Fibroblast of lung (primary cell): ENCODE data around the gene CDH12. TPM values are rescaled to one million over a fixed set of nuclear protein-coding genes. Genes with fewer than 3 reads are reported as not detected.

ENCODE experiments used
- DNase-seq, 2 donors: peaks; one replicate each; pipeline versions ENCODE4 v3.0.0 to v3.0.0-alpha.2; 2010; ENCODE audit warnings: low read depth in 2 of 2
- H2AFZ ChIP-seq: 2 replicates; pipeline ENCODE4 v1.5.1; 2012; ENCODE audit warnings: low read length, control low read depth, inconsistent platforms
- H3K27ac ChIP-seq: 2 replicates; pipeline ENCODE4 v1.5.1; 2011; ENCODE audit warnings: low read length, control low read depth; ENCODE audit not compliant: insufficient read depth
- H3K27me3 ChIP-seq: 2 replicates; pipeline ENCODE4 v1.5.1; 2011; ENCODE audit warnings: mild to moderate bottlenecking, low read length; ENCODE audit not compliant: control insufficient read depth, insufficient read depth
- H3K36me3 ChIP-seq: 2 replicates; pipeline ENCODE4 v1.5.1; 2011; ENCODE audit warnings: low read length; ENCODE audit not compliant: control insufficient read depth, insufficient read depth
- H3K4me1 ChIP-seq: 2 replicates; pipeline ENCODE4 v1.5.1; 2011; ENCODE audit warnings: low read length; ENCODE audit not compliant: control insufficient read depth, insufficient read depth; ENCODE audit errors: extremely low read depth
- H3K4me2 ChIP-seq: 2 replicates; pipeline ENCODE4 v1.5.1; 2011; ENCODE audit warnings: low read length, control low read depth; ENCODE audit not compliant: insufficient read depth; ENCODE audit errors: extremely low read depth
- H3K4me3 ChIP-seq, 4 experiments: fragments of 200-600 bp in 1 of 4; sonication (generic) in 1 of 4; replicated peaks in 1 of 4; 2 replicates each; pipeline ENCODE4 v1.5.1; 2011 to 2016; ENCODE audit warnings: low read length in 4 of 4, low read depth in 3 of 4, mild to moderate bottlenecking in 3 of 4, control low read depth in 2 of 4, inconsistent platforms in 1 of 4, mixed read lengths in 1 of 4; ENCODE audit not compliant: insufficient read depth in 1 of 4; ENCODE audit errors: control extremely low read depth in 1 of 4
- H3K79me2 ChIP-seq: 2 replicates; pipeline ENCODE4 v1.5.1; 2012; ENCODE audit warnings: mild to moderate bottlenecking, low read length, inconsistent platforms; ENCODE audit not compliant: control insufficient read depth, insufficient read depth
- H3K9ac ChIP-seq: 2 replicates; pipeline ENCODE4 v1.5.1; 2011; ENCODE audit warnings: mild to moderate bottlenecking, low read length, control low read depth; ENCODE audit not compliant: insufficient read depth
- H3K9me3 ChIP-seq: 2 replicates; pipeline ENCODE4 v1.5.1; 2012; ENCODE audit warnings: low read depth, low read length; ENCODE audit not compliant: control insufficient read depth, insufficient read depth
- H4K20me1 ChIP-seq: 2 replicates; pipeline ENCODE4 v1.5.1; 2011; ENCODE audit warnings: low read length; ENCODE audit not compliant: control insufficient read depth, insufficient read depth; ENCODE audit errors: extremely low read depth
- EZH2 ChIP-seq: IDR thresholded peaks from 2 replicates; pipeline ENCODE4 v1.5.1; 2012; ENCODE audit warnings: low read length, control low read depth, mild to moderate bottlenecking; ENCODE audit errors: missing control alignments
- polyA plus RNA-seq, 2 donors: library from polyadenylated mRNA; depleted of rRNA in 1 of 2; stranded (reverse) in 1 of 2; unstranded in 1 of 2; fragments of >200 nt; gene quantifications; 2 replicates each; pipeline ENCODE4 v1.2.1, GENCODE V29; 2011 to 2012; ENCODE audit warnings: missing spikeins in 1 of 2
- total RNA-seq: library from RNA; depleted of rRNA; stranded (reverse); fragments of >200 nt; gene quantifications from 2 replicates; pipeline ENCODE4 v1.2.1, GENCODE V29; 2014
- TF ChIP-seq, protein P1 (sequence below), 2 donors: IDR thresholded peaks in 1 of 2; conservative IDR thresholded peaks in 1 of 2; 1 replicate in 1 of 2; 2 replicates in 1 of 2; pipeline ENCODE4 v1.5.1; 2011 to 2012; ENCODE audit warnings: low read length in 2 of 2, control low read depth in 1 of 2, inconsistent platforms in 1 of 2, low read depth in 1 of 2, mild to moderate bottlenecking in 1 of 2

Gene CDH12
- total and polyA plus RNA-seq, 2 donors (not counting 1 experiment from before 2014, with no cell fraction given) = 0.02 TPM; not detected in 1

DNA sequence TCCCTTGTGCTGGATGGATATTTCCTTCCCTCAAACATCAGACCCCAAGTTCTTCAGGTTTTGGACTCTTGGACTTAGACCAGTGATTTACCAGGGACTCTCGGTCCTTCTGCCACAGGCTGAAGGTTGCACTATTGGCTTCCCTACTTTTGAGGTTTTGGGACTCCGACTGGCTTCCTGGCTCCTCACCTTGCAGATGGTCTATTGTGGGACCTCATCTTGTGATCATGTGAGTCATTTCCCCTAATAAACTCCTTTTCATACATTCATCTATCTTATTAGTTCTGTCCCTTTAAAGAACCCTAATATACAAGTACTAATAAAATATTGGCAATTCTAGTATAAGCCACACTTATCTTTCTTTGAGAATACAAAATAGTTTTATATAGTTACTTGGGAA is 1078.9 kb downstream of the CDH12 start:
- Histone ChIP-seq H3K4me2 (no peak overlapping the region), H3K79me2 (no peaks in the 10 kb centered on the region), H3K27me3 (no peaks in the 10 kb centered on the region), H2AFZ (no peak overlapping the region), H3K4me3 (no peak overlapping the region), H3K36me3 (no peaks in the 10 kb centered on the region), H3K9ac (no peak overlapping the region), H3K27ac (no peak overlapping the region), H3K4me1 (no peaks in the 10 kb centered on the region), H4K20me1 (no peaks in the 10 kb centered on the region), H3K9me3 (no peaks in the 10 kb centered on the region)
- TF ChIP-seq, protein P1, sequence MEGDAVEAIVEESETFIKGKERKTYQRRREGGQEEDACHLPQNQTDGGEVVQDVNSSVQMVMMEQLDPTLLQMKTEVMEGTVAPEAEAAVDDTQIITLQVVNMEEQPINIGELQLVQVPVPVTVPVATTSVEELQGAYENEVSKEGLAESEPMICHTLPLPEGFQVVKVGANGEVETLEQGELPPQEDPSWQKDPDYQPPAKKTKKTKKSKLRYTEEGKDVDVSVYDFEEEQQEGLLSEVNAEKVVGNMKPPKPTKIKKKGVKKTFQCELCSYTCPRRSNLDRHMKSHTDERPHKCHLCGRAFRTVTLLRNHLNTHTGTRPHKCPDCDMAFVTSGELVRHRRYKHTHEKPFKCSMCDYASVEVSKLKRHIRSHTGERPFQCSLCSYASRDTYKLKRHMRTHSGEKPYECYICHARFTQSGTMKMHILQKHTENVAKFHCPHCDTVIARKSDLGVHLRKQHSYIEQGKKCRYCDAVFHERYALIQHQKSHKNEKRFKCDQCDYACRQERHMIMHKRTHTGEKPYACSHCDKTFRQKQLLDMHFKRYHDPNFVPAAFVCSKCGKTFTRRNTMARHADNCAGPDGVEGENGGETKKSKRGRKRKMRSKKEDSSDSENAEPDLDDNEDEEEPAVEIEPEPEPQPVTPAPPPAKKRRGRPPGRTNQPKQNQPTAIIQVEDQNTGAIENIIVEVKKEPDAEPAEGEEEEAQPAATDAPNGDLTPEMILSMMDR (conservative IDR thresholded peaks at IDR 0.05 in 1 of 2, IDR thresholded peaks at IDR 0.05 in 1 of 2; ENCODE audit: low read depth in 1 of 2, low read length in 2 of 2) = no peak
- TF ChIP-seq EZH2 = no peak
- DNase-seq = no peak

DNA sequence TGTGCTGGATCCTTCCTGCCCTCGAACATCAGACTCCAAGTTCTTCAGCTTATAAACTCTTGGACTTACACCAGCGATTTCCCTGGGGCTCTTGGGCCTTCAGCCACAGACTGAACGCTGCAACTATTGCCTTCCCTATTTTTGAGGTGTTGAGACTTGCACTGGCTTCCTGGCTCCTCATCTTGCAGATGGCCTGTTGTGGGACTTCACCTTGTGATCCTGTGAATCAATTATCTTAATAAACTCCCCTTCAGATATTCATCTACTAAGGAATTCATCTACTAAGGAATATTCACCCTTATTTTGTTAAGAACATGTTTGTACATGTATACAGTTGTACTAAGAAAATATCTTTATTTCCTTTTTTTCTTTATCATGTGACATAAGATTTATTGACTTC is 1079.7 kb downstream of the CDH12 start:
- no peak overlapping the region for H2AFZ ChIP-seq
- no peak overlapping the region for H3K4me2 ChIP-seq
- no peaks in the 10 kb centered on the region for H3K36me3 ChIP-seq
- H3K79me2 ChIP-seq = no peaks in the 10 kb centered on the region
- DNase-seq = no peak
- H3K27ac ChIP-seq = no peak overlapping the region
- no peaks in the 10 kb centered on the region for H3K4me1 ChIP-seq
- no peaks in the 10 kb centered on the region for H4K20me1 ChIP-seq
- H3K9ac ChIP-seq = no peak overlapping the region
- H3K27me3 ChIP-seq = no peaks in the 10 kb centered on the region
- H3K9me3 ChIP-seq = no peaks in the 10 kb centered on the region
- H3K4me3 ChIP-seq = no peak overlapping the region
- TF ChIP-seq, protein P1 (conservative IDR thresholded peaks at IDR 0.05 in 1 of 2, IDR thresholded peaks at IDR 0.05 in 1 of 2; ENCODE audit: low read depth in 1 of 2, low read length in 2 of 2) = no peak
- TF ChIP-seq EZH2 = no peak

GRCh38 chr5:21765406-21765805 is 1087.7 kb downstream of the CDH12 start:
- TF ChIP-seq, protein P1 (conservative IDR thresholded peaks at IDR 0.05 in 1 of 2, IDR thresholded peaks at IDR 0.05 in 1 of 2; ENCODE audit: low read depth in 1 of 2, low read length in 2 of 2) = no peak
- no peak for TF ChIP-seq EZH2
- Histone ChIP-seq H3K9me3 (no peaks in the 10 kb centered on the region), H3K27ac (no peak overlapping the region)

More at GRCh38 chr5:21765406-21765805, 1087.7 kb downstream of the CDH12 start:
- Histone ChIP-seq H3K4me2 (no peak overlapping the region), H3K4me1 (no peaks in the 10 kb centered on the region), H3K36me3 (no peaks in the 10 kb centered on the region), H4K20me1 (no peaks in the 10 kb centered on the region), H3K27me3 (no peaks in the 10 kb centered on the region), H3K9ac (no peak overlapping the region), H2AFZ (no peak overlapping the region), H3K79me2 (no peaks in the 10 kb centered on the region), H3K4me3 (no peak overlapping the region)
- no peak for DNase-seq
